HG03469 (cell line): Measurements from ENCODE around the gene PDZD7.

Experiments
- ATAC-seq: cut with Tn5 transposase; IDR thresholded peaks from one replicate; pipeline ENCODE4 v1.9.1; 2021; ENCODE audit warnings: mild to moderate bottlenecking, moderate library complexity, moderate number of reproducible peaks; ENCODE audit not compliant: unreplicated experiment

PDZD7 gene

GRCh38 chr10:101061624-101062231 lies 30.8 kb upstream of the PDZD7 start, which contains the start of gene KAZALD1:
KAZALD1 (plus strand) TSS chr10:101061989; CDS start chr10:101062593, 604 bp downstream.
- no peak for ATAC-seq

GRCh38 chr10:101060951-101061623 lies 30.2 kb upstream of the PDZD7 start:
- peak; percentile 34 for ATAC-seq

- peak; percentile 27 for ATAC-seq
Measured at GRCh38 chr10:101060036-101060950, 29.4 kb upstream of the PDZD7 start.

GRCh38 chr10:101056365-101057151 lies 25.6 kb upstream of the PDZD7 start:
- no peak for ATAC-seq

- no peak for ATAC-seq
Measured at GRCh38 chr10:101055411-101055810, 24.5 kb upstream of the PDZD7 start.

- ATAC-seq = no peak
Measured at GRCh38 chr10:101054876-101055275, 23.9 kb upstream of the PDZD7 start.

- ATAC-seq = no peak
Measured at GRCh38 chr10:101054351-101054750, 23.4 kb upstream of the PDZD7 start.

GRCh38 chr10:101053516-101053915 lies 22.6 kb upstream of the PDZD7 start:
- ATAC-seq = no peak

GRCh38 chr10:101052285-101052684 lies 21.4 kb upstream of the PDZD7 start:
- no peak for ATAC-seq

- no peak for ATAC-seq
Measured at GRCh38 chr10:101050208-101051069, 19.5 kb upstream of the PDZD7 start.

- no peak for ATAC-seq
Measured at GRCh38 chr10:101047961-101048892, 17.3 kb upstream of the PDZD7 start.

GRCh38 chr10:101047268-101047667 lies 16.3 kb upstream of the PDZD7 start:
- no peak for ATAC-seq

- ATAC-seq = no peak
Measured at GRCh38 chr10:101046332-101047238, 15.7 kb upstream of the PDZD7 start.

- no peak for ATAC-seq
Measured at GRCh38 chr10:101044117-101044516, 13.2 kb upstream of the PDZD7 start.

- no peak for ATAC-seq
Measured at GRCh38 chr10:101043363-101043707, 12.4 kb upstream of the PDZD7 start.

- ATAC-seq = peak; percentile 79
Measured at GRCh38 chr10:101042667-101043362, 11.9 kb upstream of the PDZD7 start.

GRCh38 chr10:101042118-101042517 lies 11.2 kb upstream of the PDZD7 start:
- no peak for ATAC-seq
